Stimulated activated CD4-positive, alpha-beta T cell treated with anti-CD3 and anti-CD28 coated beads, Interleukin-12 subunit alpha, Interleukin-12 subunit beta, amount 100 ng/mL, for 4 hours (primary cell): ENCODE measurements around the gene PERM1.
"Not testable (repeated sequence)": the region's sequence is repeated elsewhere in the genome, so short reads cannot be mapped to it uniquely, and the experiment has no call there.

ENCODE experiments used
- DNase-seq: peaks from one replicate; pipeline ENCODE4 v3.0.0-alpha.2; 2020

PERM1 gene

GRCh38 chr1:981955-982558, at the start of gene PERM1:
Gene PERM1, minus strand, starts transcription at chr1:982093. Its CDS starts 1,064 bp downstream, at chr1:981029.
- DNase-seq, result no peak

- DNase-seq, result not testable (repeated sequence)
Observed at GRCh38 chr1:1030867-1031658, 49.2 kb upstream of the PERM1 start.

GRCh38 chr1:1027791-1028190, 45.9 kb upstream of the PERM1 start:
- DNase-seq, result no peak

GRCh38 chr1:1026599-1027413, 44.9 kb upstream of the PERM1 start:
- no peak for DNase-seq

- no peak for DNase-seq
Observed at GRCh38 chr1:1025730-1026129, 43.8 kb upstream of the PERM1 start.

GRCh38 chr1:1024771-1025699, 43.1 kb upstream of the PERM1 start:
- DNase-seq, result no peak

GRCh38 chr1:1024149-1024770, 42.4 kb upstream of the PERM1 start:
- DNase-seq, result no peak

- no peak for DNase-seq
Observed at GRCh38 chr1:1023700-1024099, 41.8 kb upstream of the PERM1 start.

GRCh38 chr1:1022302-1023009, 40.6 kb upstream of the PERM1 start:
- DNase-seq, result no peak

- no peak for DNase-seq
Observed at GRCh38 chr1:1021920-1022259, 40.0 kb upstream of the PERM1 start.

GRCh38 chr1:1021010-1021919, 39.4 kb upstream of the PERM1 start:
- no peak for DNase-seq

- peak; percentile 47 for DNase-seq
Observed at GRCh38 chr1:1020415-1021009, 38.6 kb upstream of the PERM1 start.

GRCh38 chr1:1020000-1020404, 38.1 kb upstream of the PERM1 start, which contains the start of gene AGRN:
Gene AGRN, plus strand, starts transcription at chr1:1020120. Its CDS starts 53 bp downstream, at chr1:1020173.
- peak; percentile 17 for DNase-seq

- peak; percentile 77 for DNase-seq
Observed at GRCh38 chr1:1019122-1019999, 37.5 kb upstream of the PERM1 start.

- not testable (repeated sequence) for DNase-seq
Observed at GRCh38 chr1:1018321-1018685, 36.4 kb upstream of the PERM1 start.

GRCh38 chr1:1017397-1018320, 35.8 kb upstream of the PERM1 start:
- DNase-seq, result not testable (repeated sequence)
